GM18861 (cell line): ENCODE data around the gene FGL2.
"Not testable (repeated sequence)": the region's sequence is repeated elsewhere in the genome, so short reads cannot be mapped to it uniquely, and the experiment has no call there.

Source experiments
- ATAC-seq: cut with Tn5 transposase; IDR thresholded peaks from one replicate; pipeline ENCODE4 v1.9.1; 2021; ENCODE audit not compliant: unreplicated experiment

FGL2 gene

DNA sequence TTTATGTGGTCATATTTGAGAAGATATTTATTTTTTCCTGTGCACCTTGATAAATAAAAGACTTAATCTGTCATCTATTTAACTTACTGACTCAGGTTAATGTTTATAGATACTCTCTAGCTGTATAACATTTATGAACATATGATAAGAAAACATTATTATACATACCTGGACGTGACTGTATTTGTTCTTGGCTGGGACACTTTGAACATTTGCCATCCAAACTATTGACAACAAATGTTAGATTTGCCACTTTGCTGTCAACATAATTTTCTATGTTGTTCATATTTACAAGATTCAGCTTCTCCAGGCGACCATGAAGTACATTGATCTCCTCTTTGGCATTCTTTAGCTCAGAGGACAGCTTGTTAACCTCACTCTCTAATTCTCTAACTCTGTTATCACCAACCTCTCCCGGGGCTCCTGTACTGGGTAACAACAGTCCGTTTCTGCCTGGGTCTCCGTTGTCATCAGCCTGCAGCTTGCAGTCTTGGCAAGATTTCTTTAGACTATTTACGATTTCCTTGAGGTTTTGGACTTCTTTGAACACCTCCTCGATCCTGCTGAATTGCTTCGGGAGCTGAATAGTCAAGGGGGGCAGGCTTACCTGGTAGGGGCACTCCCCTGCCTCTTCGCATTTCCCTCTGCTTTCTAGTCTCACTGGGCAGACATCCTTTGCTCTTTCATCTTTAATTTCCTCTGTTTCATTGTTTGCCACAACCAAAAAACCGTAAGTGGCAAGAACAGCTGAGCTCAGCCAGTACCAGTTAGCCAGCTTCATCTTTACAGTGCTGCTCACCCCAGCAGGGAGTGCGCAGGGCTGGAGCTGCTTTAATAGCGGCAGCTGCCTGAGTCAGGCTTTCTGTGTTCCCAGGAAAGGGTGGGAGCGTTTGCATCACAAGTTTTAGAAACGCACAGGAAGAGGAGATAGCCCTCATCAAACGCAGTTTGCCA lies at the start of gene FGL2:
Gene FGL2 (minus strand): TSS at position 807 of the 954 bp plus-strand sequence. CDS start 26 bp downstream, at position 781.
- ATAC-seq, result no peak

DNA sequence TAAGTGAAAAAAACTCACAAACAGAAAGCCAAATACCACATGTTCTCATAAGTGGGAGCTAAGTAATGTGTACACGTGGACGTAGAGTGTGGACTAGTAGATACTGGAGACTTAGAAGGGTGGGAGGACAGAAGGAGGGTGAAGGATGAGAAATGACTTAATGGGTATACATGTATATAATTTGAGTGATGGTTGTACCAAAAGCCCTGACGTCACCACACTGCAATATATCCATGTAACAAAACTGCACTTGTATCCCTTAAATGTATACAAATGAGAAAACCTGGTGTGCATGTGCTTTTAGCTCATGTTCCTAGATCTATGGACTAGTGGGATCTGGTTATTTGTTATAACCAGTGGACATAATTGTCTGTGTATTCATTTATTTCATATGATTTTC lies 48.5 kb upstream of the FGL2 start:
- no peak for ATAC-seq

DNA sequence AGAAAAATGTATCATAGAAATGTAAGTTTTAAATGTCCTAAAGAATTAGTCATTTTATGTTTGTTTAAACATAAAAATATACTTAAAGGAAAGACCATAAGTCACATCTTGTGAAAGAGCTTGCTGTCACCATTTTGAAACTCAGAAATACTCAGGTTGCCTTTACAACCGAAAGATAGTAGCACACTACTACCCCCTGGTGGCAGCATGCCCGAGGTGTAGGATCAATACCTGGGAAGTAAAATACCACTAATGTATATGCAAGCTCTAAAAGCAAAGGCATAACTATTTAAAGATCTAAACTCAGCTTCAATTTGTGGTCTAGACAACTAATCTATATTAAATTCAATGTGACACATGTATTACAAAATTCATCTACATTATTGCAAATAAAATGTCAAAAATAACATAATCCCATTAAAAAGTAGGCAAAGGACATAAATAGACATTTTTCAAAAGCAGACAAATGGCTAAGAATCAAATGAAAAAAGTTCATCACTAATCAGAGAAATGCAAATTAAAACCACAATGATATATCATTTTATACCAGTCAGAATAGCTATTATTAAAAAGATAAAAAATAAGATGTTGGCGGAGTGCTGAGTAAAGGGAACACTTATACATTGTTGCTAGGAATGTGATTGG lies 47.7 kb upstream of the FGL2 start:
- ATAC-seq, result peak; percentile 82

DNA sequence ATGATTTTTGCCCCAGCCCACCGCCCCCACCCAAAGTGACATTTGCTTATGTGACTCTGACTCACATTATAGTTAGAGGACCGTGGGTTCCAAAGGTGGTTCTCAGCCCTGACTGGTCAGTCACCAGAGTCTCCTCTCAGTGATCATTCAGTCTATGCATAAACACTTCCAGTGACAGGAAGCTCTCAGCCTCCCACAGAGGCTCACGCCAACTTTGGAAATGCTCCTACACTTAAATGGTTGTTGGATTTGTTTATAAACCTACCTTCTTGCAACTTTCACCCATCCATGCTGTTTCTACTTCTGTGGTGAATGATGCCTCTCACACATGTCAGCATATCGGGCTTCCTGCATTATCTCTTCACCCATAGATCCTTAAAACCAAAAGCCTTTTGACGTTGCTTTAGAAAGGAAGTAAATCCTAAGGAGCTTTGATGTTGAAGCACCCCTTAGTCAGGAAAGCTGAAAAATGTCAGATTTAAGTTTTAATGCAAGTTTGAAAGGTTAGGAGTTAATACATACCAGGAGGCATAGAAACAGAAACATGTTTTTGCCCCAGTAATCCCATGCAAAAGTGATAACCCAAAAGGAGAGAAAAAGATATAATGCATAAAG lies 46.5 kb upstream of the FGL2 start:
- ATAC-seq, result no peak

DNA sequence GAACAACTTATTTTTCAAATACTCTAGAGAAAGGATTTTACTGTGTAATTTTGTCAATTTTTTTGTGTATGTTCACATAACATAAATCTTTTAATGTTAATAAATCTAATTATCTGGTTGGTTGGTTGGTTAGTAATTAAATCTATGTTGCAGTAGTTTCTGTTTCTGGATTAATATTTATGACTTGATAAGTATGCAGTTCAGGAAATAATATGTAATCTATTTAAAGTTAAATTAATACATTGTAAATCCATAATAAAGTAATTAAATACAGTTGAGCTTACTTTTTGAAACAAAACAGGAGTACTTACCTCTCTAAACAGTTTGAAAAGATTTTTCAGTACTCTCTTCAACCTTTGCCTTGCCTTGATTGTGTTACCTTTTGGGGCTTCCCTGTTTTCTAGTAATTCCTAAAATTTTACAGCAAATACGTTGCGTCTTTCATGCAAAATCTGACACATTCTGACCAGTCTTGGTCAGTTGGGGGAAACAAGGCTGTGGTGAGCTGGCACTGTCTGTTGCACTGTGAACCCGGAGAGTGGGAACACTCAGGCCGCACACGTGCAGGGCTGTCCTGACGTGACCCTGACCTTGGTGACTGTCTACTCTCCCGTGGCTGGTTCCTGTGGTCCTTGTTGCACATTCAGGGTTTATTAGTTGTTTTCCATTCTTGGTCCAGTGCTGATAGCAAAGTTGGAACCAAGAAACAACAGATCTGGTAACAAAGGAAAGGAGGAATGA lies 45.6 kb upstream of the FGL2 start:
- no peak for ATAC-seq

- no peak for ATAC-seq
These were observed 44.8 kb upstream of the FGL2 start for GRCh38 chr7:77244222-77244934.

GRCh38 chr7:77242554-77242953 lies 42.9 kb upstream of the FGL2 start:
- no peak for ATAC-seq

DNA sequence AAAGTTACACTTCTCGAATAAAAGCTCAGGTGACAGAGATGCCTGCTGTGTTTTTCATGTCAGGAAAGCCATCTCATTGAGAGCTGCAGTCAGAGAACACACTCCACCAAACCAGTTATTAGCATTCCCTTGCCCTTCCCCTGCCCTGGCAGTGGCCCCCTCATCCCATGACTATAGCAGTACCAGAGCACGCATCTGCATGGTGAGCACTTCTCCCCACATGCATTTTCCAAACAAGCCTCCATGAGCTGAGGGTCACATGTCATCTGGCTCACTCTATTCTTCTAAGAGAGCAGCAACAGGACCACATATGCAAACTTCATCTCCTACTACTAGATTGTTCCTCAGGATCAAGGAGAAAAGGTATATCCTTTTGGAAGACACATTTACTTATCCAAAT lies 42.4 kb upstream of the FGL2 start:
- no peak for ATAC-seq

GRCh38 chr7:77239471-77239870 lies 39.9 kb upstream of the FGL2 start:
- ATAC-seq, result no peak

DNA sequence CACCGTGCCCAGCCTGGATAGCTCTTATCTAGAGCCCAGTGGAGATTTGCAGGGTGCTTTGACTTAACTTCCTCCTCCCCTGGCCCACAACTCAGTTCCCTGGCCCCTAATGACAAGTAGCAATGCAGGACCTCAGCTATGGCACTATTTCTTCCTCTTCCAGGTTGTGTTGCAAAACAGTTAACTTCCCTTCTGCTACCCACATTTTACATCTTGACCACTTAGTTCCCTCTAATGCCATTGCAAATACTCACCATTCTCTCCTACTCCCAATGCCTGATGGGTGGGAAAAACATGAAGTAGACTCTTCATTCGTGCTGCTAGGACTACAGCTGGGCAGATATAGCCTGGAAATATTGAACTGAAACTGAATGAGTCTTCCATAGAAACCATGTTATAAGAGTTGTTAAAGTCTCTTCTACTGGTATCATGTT lies 39.1 kb upstream of the FGL2 start:
- ATAC-seq, result no peak

DNA sequence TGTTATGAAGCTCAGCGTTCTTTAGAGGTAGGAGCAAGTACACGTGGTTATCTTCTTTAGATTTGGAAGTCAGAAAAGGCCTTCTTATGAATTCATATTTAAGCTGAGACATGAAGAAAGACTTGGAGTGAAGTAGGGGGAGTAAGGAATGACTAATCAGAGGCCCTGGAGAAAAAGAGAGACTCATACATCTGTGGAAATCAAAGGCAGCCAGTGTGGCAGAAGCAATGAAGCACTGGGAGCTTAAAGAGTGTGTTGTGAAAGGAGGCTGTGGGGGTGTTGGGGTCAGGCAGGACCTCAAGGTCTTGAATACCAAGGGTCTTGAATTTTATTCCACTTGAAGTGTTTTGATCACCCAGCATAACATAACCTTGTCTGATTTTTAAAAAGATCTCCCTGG lies 35.7 kb upstream of the FGL2 start:
- no peak for ATAC-seq

- ATAC-seq, result no peak
These were observed 32.8 kb upstream of the FGL2 start for GRCh38 chr7:77232467-77232866.

DNA sequence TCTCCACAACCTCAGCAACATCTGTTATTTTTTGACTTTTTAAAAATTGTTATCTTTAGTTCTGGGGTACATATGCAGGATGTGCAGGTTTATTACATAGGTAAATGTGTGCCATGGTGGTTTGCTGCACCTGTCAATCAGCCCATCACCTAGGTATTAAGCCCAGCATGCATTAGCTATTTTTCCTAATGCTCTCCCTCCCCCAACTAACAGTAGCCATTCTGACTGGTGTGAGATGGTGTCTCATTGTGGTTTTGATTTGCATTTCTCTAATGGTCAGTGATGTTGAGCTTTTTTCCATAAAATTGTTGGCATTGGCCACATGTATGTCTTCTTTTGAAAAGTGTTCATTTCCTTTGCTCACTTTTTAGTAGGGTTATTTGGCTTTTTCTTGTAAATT lies 29.2 kb upstream of the FGL2 start:
- peak; percentile 73 for ATAC-seq

GRCh38 chr7:77226357-77226839 lies 26.8 kb upstream of the FGL2 start:
- ATAC-seq, result no peak

GRCh38 chr7:77223261-77223660 lies 23.6 kb upstream of the FGL2 start:
- ATAC-seq, result no peak

GRCh38 chr7:77222819-77223218 lies 23.2 kb upstream of the FGL2 start:
- no peak for ATAC-seq

GRCh38 chr7:77222065-77222464 lies 22.4 kb upstream of the FGL2 start:
- no peak for ATAC-seq

GRCh38 chr7:77219701-77220331 lies 20.2 kb upstream of the FGL2 start:
- ATAC-seq, result not testable (repeated sequence)

DNA sequence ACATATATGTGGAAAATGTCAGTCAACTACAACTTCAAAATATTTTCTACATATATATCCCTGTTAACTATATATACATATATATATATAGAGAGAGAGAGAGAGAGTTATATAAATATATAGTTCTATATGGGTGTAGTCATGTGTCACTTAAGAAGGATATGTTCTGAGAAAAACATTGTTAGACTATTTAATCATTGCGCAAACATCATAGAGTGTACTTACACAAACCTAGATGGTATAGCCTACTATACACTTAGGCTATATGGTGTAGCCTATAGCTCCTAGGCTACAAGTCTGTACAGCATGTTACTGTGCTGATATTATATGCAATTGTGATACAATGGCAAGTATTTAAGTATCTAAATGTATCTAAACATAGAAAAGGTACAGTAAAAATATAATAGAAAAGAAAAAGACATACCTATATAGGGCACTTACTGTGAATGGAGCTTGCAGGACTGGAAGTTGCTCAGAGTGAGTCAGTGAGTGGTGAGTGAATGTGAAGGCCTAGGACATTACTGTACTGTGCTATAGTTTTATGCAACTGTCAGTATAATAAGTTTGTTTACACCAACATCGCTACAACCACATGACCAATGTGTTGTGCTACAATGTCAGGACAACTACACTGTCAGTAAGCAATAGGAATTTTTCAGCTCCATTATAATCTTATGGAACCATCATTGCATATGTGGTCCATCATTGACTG lies 18.0 kb upstream of the FGL2 start:
- ATAC-seq, result no peak
